Measurements from ENCODE around the gene RSPH1. TPM values are rescaled to one million over a fixed set of nuclear protein-coding genes. Genes with fewer than 3 reads are reported as not detected.

Gene RSPH1
- total RNA-seq, 1 experiment from 2014 or later, result 1.5 TPM

- TF ChIP-seq REST (IDR thresholded peaks at IDR 0.05; ENCODE audit: low read depth) (no peak), ZFX (IDR thresholded peaks at IDR 0.05) (no peak), SIN3A (IDR thresholded peaks at IDR 0.05; ENCODE audit: low read depth) (no peak)
These were observed 43.4 kb downstream of the RSPH1 start (continued) for GRCh38 chr21:42452401-42453223.

DNA sequence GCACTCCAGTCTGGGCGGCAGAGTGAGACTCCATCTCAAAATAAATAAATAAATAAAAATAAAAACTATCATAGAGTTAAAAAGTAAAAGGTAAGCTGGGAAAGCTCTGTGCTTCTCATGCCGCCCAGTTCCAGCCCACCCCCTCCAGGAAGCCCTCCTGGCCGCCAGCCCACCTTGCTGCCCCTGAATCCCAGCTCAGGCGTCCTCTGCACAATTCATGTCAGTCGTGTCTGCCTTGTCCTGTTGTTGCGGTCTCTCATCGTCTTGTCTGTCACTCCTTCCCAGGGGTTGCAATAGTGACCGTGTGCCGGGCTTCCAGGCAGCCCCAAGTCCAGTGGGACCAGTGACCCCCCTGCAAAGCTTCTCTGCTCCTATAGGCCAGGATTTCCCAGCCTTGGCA, 44.1 kb downstream of the RSPH1 start:
- no peaks in the 10 kb centered on the region for H3K36me3 ChIP-seq (ENCODE audit: control insufficient read depth in 1 of 2, insufficient read depth in 2 of 2, low read length in 2 of 2)
- H2AFZ ChIP-seq (ENCODE audit: low read depth, low read length, poor library complexity, severe bottlenecking), result no peak overlapping the region
- H3K9me2 ChIP-seq (ENCODE audit: insufficient read depth), result no peaks in the 10 kb centered on the region
- CTCF ChIA-PET, result no interaction called here
- ATAC-seq, result no peak
- no peaks in the 10 kb centered on the region for H3K9me3 ChIP-seq (ENCODE audit: control insufficient read depth in 1 of 2, insufficient read depth in 1 of 2, low read depth in 1 of 2, low read length in 2 of 2)
- no peak for DNase-seq (ENCODE audit: low read depth, low spot score)
- no peak overlapping the region for H3K4me3 ChIP-seq (replicated peaks in 1 of 2; ENCODE audit: low read depth in 1 of 2, low read length in 2 of 2)
- no peaks in the 10 kb centered on the region for H3K27me3 ChIP-seq (ENCODE audit: insufficient read depth, low read length)
- H3K9ac ChIP-seq (ENCODE audit: low read length), result no peak overlapping the region
- no peak overlapping the region for H3K4me2 ChIP-seq (ENCODE audit: low read length)
- H3K4me1 ChIP-seq (ENCODE audit: control insufficient read depth in 1 of 2, insufficient read depth in 2 of 2, low read length in 2 of 2), result peaks cover 6 to 13% of the 10 kb centered on the region in 2 experiments
- H3K27ac ChIP-seq (ENCODE audit: low read depth, low read length), result no peak overlapping the region
- no peaks in the 10 kb centered on the region for H3K79me2 ChIP-seq (ENCODE audit: insufficient read depth, low read length)
- POLR2A ChIA-PET, result no interaction called here
- RAD21 ChIA-PET (ENCODE audit: low non-redundant PET in 1 of 2, low total read pairs in 2 of 2, uncharacterized antibody in 2 of 2, unreplicated experiment in 2 of 2), result no interaction called here
- no TSS peak for BruUV-seq (replicated peaks)
- intact Hi-C loops (cut with micrococcal nuclease), result loop anchor here (5.0 to 10.0 kb wide), 3 partner anchors 65 to 117 kb away; no protein-coding TSS in a partner anchor
- H4K20me1 ChIP-seq (ENCODE audit: insufficient read depth), result no peaks in the 10 kb centered on the region
- no peak for TF ChIP-seq EZH2phosphoT487 (IDR thresholded peaks at IDR 0.05; ENCODE audit: borderline replicate concordance)
- no peak for TF ChIP-seq MAX (IDR thresholded peaks at IDR 0.05)
- no peak for TF ChIP-seq EZH2 (IDR thresholded peaks at IDR 0.05)
- no peak for TF ChIP-seq CTCF (IDR thresholded peaks at IDR 0.05 in 2 of 3, conservative IDR thresholded peaks at IDR 0.05 in 1 of 3; ENCODE audit: borderline replicate concordance in 1 of 3, insufficient read depth in 1 of 3, low read depth in 2 of 3, low read length in 2 of 3)
- no peak for TF ChIP-seq REST (IDR thresholded peaks at IDR 0.05; ENCODE audit: low read depth)
- TF ChIP-seq TCF7L2 (IDR thresholded peaks at IDR 0.05; ENCODE audit: borderline replicate concordance, extremely low read depth, insufficient read depth, insufficient read length), result no peak
- TF ChIP-seq ZFX (IDR thresholded peaks at IDR 0.05), result no peak
- no peak for TF ChIP-seq SIN3A (IDR thresholded peaks at IDR 0.05; ENCODE audit: low read depth)
- TF ChIP-seq ZNF274 (IDR thresholded peaks at IDR 0.05; ENCODE audit: low read depth, low read length), result no peak
- TF ChIP-seq ELF1 (IDR thresholded peaks at IDR 0.05; ENCODE audit: borderline replicate concordance, low read depth), result no peak
- no peak for TF ChIP-seq YY1 (IDR thresholded peaks at IDR 0.05; ENCODE audit: extremely low read depth, insufficient replicate concordance, low read depth, low read length)
- TF ChIP-seq CEBPB (IDR thresholded peaks at IDR 0.05; ENCODE audit: low read depth), result no peak
- no peak for TF ChIP-seq POLR2AphosphoS5 (IDR thresholded peaks at IDR 0.05; ENCODE audit: low read depth, low read length)
- TF ChIP-seq POLR2A (IDR thresholded peaks at IDR 0.05; ENCODE audit: borderline replicate concordance, extremely low read depth, insufficient read depth, insufficient read length), result no peak
